ENCODE measurements around the gene NRG4. TPM values are rescaled to one million over a fixed set of nuclear protein-coding genes. Genes with fewer than 3 reads are reported as not detected.
"Not testable (repeated sequence)": the region's sequence is repeated elsewhere in the genome, so short reads cannot be mapped to it uniquely, and the experiment has no call there.

NRG4 gene, protein sequence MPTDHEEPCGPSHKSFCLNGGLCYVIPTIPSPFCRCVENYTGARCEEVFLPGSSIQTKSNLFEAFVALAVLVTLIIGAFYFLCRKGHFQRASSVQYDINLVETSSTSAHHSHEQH
- total RNA-seq = 3.2 TPM

DNA sequence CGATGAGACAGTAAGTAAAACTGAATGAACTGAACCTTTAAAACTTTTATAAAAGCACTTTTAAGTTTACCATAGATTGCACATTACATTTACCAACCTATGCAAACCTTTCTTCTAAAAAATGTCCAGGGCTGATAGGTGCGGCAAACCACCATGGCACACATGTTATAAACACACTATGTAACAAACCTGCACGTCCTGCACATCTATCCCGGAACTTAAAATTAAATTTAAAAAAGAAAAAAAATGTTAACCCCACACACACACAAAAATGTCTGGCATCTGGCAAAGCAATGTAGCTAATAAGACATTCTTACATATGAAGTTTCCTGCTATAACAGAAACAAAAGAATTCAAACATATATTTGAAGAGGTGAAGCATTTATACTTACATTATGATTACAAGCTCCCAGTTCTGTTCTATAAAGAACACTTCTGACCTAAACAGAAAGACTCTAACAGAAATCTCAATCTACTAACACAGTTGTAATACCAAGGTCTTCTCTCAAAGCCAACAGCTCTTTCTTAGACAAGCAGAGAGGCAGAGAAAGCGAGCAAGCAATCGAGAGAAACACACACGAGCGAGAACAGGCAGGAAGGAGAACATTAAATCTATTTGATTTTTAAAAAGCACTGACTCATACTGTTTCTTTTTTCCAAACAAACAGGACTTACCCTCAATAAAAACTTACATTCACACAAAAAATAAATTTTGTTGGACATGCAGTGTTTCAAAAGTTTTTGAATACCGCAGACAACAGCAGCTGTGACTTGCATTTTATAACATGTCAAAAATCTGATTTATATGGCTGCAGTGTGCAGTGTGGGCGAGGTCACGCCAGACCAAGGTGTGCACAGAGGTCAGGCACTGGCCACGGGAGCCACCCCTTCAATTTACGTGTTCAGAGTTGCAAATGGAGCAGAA, at the start of gene NRG4:
NRG4 (minus strand) TSS at position 798 of the 925 bp plus-strand sequence. CDS start 1,194 bp downstream, outside the sequence.
- DNase-seq (ENCODE audit: low spot score) = peak; percentile 49

DNA sequence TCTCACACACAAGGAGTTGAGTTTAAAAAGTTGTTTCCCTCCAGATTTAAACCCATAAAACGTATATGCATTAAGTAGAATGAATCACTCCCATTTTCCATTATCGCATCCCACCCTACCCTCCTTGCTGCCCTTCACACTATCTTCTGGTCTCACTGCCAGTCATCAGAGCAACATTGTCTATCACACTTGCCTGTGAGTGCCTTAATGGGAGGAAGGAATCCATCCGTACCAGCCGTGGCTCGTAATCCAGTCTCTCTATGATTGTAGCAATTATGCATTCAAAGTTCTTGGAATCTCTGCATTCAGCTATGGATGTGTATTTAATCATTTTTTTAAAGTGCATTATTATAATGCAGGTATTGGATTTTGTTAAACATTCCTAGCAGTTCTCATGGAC, 49.5 kb upstream of the NRG4 start:
- ATAC-seq = no peak
- DNase-seq (ENCODE audit: low spot score) = no peak

More for the DNA sequence above, at the start of gene NRG4:
- peak; percentile 82 for ATAC-seq

DNA sequence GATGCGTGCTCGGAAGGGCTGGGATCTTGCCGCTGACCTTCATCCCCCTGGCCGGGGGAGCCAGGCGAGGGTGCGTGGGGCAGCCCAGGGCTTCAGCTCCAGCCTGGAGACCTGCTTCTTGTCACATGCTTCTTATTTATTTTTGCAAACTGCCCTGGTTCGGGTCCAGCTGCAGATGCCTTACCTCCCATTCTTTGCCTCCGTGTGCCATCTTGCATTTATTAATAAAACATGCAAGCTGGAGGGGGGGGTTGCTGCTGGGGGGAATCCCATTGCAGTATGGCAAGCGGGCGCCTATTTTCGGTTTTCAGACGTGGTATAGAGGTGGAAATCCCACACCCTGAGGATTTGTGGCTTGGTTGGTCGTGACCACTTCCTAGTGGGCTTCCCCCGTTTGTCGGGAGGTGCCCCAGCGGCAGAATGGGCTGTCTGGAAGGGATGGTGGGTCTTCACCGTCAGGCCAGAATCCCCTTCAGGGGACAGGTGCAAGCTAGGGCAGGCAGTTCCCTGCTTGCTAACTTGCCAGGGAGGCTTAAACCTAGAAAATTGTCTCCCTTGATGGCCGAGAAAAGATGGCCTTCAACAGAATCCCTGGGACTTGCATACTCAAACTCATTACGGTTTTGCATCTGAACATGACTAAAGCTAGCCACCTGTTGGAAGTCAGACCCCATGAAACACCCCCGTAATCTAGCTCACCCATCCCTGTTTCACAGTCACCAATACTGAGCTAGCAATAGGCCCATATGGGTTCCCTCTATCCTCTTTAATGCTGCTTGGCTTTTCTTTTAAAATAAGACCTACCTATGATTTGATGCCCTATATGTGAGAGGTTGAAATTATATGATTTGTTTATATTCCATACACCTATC, 48.1 kb upstream of the NRG4 start:
- ATAC-seq (peak; percentile 24), DNase-seq (ENCODE audit: low spot score) (no peak)

DNA sequence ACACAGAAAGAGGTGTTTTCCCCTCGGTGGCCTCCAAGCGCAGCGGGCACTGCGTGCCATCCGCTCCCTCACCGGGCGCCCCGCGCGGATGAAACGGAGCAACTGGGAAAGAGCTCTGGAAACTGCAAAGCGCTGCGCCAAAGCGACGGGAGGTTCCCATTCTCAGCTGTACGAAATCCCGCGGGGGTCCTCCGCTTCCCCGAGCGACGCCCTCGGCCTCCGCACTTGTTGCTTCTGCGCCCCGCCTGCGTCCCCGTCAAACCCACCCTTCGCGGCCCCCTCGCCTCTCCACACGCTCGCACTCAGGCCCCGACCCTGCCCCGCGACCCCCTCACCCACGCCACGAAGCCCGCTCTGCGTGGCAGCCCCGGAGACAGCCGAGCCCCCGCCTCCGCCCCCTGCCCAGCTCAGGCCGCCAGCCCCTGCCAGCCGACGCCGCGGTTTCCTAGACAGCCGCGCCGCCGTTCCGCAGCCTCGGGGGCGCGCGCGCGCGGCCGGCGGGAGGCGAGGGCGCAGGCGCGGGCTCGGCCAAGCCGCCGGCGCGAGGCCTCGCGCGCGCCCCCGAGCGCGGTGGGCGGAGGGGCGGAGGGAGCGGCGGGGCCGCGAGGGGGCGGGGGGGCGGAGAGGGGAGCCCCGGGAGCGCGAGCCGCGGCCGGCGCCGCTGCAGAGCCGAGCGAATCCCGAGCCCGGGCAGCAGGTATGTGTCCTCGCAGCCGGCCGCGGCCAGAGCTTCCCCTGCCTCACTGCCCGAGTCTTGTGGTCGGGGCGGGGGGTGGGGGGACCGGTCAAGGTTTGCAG, 47.3 kb upstream of the NRG4 start, which contains the start of gene TMEM266:
TMEM266 (plus strand) TSS at position 666 of the 798 bp plus-strand sequence. CDS start 74,279 bp downstream, outside the sequence.
- DNase-seq (ENCODE audit: low spot score) = no peak
- ATAC-seq = peak; percentile 80

DNA sequence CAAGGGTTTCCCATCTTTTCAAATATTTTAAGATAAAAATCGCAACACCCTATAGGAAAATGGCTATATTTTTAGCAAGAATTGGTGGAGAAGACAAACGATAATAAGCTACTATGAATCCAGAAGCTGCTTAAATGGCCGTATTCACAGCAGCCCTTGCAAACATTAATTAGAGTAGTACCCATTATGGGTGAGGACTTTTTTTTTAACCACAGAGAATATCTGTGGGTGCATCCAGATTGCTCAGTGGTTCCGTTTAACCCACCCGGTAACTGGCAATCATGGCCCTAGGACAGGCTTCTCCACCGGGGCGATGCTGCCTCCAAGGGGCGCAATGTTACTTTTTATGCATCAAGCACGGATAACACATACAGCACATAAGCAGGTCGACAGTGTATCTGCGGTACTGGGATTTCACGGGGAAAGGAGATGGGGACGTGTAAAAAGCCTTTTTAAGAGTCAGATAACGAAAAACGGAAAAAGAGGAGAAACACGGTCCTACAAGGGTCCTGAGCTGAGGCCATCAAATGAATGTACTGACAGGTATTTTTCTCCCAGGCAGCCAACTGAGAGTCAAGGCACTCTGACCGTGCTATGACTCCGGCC, 46.6 kb upstream of the NRG4 start:
- ATAC-seq (peak; percentile 38), DNase-seq (ENCODE audit: low spot score) (no peak)

DNA sequence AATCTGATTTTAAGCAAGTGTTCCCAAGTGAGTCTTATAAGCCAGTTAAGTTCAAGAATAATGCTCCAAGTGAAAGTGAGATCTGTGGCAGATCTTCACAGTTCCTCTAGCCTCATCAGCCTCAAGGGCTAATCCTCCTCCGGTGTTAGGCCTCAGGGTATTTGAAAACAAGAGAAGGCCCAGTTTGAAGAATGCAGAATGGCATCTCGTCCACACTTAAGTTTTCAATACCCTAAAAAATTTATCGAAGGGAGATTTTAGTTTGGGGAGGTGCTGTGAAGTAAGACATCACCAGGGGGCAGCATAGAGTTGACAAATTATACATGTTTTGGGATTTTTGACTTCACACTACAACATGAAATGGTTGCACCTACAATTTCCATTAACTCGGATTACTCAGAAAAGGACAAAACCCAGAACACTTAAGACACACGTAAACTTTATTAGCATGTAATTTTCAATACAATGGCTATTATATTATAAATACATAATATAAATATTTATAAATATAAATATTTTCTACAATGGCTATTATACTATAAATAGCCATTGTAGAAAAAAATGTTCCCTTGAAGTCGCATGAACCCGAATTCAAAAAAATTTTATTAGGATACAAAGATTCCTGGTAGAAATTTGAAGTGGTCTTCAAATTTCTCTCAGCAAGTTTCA, 45.2 kb upstream of the NRG4 start:
- DNase-seq (ENCODE audit: low spot score) (no peak), ATAC-seq (peak; percentile 69)

DNA sequence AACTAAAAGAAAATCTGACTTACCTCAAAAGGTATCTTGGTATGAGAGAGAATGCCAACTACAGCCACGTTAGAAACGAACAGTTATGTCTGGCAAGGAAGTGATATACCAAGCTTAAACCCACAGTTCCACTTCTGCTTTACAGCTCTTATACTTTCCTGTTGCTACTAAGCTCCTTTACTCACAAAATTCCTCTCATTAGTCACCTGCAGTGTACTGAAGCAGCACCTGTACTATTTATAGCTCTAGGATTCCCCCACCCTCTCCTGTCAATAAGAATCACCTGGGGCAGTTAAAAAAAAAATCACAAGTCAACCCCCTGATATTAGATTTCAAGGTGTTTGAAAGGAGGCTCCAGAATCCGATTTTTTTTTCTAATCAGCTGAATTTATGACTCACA, 44.7 kb upstream of the NRG4 start:
- ATAC-seq = no peak
- no peak for DNase-seq (ENCODE audit: low spot score)

DNA sequence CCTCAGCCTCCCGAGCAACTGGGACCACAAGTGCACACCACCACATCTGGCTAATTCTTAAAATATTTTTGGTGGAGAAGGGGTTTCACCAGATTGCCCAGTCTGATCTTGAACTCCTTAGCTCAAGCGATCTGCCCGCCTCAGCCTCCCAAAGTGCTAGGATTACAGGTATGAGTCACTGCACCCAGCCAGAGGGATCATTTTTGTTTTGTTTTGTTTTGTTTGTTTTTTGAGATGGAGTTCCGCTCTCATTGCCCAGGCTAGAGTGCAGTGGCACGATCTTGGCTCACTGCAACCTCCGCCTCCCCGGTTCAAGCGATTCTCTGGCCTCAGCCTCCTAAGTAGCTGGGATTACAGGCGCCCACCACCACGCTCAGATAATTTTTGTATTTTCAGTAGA, 42.0 kb upstream of the NRG4 start:
- not testable (repeated sequence) for ATAC-seq

DNA sequence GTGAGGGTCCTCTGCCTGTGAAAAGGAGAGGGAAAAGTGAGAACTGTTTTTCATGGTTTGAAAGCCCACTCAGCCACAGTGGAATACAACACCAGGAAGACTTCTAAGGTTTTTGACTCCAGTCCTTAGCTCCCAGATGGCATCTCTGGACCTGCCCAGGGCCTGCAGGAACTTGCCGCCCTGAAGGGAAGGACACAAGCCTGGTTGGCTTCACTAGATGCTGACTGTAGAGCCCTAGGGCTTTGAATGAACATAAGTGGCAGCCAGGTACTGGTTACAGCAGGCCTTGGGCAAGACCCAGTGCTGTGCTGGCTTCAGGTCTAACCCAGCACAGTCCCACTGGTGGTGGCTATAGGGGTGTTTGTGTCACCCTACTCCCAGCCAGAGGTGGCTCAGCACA, 26.3 kb upstream of the NRG4 start:
- no peak for DNase-seq (ENCODE audit: low spot score)

More for the DNA sequence above, 42.0 kb upstream of the NRG4 start:
- DNase-seq (ENCODE audit: low spot score) = not testable (repeated sequence)

DNA sequence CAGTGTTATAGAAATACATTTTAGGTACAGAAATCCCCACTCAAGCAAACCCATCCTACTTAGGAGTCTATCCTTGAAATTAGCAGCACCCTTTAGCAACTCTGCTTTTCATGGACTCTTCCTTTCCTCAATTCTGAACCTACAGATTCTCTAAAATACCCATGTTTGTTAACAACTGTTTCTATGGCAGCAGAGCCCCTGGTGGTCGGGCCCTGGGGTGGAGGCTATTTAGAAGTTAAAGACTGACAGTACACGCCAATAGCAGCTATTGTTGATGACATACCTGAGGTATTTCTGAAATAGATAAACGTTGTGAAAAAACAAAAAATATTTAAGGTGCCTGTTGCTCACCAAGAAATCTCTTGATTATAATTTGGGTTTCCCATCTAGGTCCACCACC, 23.4 kb upstream of the NRG4 start:
- DNase-seq (ENCODE audit: low spot score) = no peak
- no peak for ATAC-seq

More for the DNA sequence above, 26.3 kb upstream of the NRG4 start:
- no peak for ATAC-seq

DNA sequence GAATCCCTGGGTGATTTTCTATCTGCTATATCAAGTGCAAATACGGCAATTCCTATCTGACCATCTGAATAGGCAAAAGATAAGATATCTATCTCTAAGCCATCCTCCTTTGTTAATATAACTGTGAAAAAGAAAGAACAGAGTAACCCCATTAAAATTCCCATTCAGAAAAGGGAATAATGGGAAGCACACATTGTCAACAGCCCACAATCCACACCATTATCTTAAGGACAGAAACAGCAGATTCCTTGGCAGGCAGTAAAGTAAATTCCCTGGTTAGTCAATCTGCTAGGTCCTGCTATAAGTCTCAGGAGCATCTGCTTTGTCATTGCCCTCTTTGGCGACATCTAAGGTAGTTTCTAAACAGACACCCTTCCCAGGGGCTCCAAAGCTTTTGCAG, 21.9 kb upstream of the NRG4 start:
- DNase-seq (ENCODE audit: low spot score) (no peak), ATAC-seq (no peak)

DNA sequence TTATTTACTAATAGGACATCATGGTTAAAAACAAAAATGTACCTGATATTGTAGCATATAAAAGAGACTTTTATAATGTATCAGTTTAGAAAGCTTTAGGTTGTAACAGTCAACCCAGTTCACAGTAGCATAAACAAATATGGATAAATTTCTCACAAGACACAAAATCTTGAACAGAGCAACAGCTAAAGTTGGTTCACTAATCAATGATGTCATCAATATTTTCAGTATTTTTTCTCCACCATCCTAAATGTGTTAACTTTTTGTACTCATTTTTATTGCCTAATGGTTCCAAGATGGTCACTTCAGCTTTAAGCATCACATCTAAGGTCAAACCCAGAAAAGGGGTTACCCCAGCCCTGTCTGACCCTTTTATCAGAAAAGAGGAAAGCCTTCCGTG, 21.2 kb upstream of the NRG4 start:
- no peak for DNase-seq (ENCODE audit: low spot score)
- no peak for ATAC-seq

DNA sequence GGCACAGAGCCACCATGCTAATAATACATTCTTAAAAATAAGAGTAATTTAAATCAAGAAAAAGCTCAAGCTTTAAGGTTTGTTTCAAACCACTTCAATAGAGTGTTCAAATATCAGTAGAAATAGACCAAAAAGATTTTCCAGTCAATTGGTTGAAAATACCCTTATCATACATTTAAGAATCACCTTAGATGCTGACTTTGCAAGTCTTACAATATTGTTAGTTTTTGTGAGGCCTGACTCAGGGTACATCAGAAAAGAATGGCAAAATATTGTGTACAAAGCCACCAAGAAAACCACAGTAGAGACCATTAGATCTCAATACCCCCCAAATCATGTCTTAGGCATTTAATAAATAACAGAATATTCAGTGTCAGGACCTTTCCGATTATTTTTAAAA, 19.8 kb upstream of the NRG4 start:
- DNase-seq (ENCODE audit: low spot score) = no peak
- ATAC-seq = no peak

DNA sequence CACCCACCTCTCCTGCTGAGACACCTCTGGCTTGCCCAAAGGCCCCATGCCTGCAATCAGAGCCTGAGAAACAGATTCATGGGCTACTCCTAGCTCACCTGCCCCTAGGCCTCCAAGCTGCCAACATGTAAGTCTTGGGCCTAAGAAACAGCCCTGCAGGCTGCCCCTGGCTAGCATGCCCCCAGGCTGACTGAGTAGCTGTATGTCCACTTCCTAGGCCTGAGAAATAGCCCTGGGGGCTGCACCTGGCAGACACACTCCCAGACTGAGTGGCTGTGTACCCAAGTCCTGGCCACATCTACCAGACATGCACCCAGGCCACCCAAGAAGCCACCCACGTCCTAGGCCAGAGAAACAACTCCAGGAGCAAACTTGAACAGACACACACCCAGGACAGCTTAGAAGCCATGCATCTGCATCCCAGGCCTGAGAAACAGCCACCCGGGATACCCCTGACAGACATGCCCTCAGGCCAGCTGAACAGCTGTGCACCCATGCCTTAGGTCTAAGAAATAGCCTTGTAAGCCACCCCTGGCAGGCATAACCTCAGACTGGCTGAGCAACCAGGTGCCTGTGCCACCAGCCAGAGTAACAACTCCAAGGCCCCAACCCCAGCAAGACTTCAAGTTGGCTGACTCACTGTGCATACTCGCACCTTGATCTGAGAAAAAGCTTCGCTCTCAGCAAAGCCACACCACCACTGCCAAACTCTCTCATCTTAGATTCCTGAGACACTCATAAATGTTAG, 12.0 kb upstream of the NRG4 start:
- ATAC-seq = no peak
- DNase-seq (ENCODE audit: low spot score) = no peak

DNA sequence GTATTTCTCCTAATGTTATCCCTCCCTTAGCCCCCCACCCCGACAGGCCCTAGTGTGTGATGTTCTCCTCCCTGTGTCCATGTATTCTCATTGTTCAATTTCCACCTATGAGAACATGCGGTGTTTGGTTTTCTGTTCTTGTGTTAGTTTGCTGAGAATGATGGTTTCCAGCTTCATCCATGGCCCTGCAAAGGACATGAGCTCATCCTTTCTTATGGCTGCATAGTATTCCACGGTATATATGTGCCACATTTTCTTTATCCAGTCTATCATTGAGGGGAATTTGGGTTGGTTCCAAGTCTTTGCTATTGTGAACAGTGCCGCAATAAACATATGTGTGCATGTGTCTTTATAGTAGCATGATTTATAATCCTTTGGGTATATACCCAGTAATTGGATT, 1.2 kb upstream of the NRG4 start:
- DNase-seq (ENCODE audit: low spot score); ATAC-seq: not testable (repeated sequence)

DNA sequence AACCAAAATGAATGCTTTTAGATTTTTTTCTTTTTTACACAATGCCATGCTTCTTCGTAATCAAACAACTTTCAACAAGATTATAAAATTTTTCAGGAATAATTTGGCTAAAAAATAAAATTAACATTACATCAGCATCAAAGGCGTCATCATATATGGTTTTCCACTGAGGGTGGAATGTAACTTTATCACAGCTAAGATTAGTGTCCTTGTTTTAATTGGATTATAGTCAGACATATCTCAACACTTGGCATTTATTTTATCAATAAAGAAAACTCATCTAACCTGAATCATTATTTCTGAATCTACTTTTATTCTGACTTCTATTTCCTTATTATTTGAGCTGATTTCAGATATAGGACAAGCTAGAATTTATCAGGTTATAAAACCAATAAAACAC, 1.6 kb downstream of the NRG4 start:
- DNase-seq (ENCODE audit: low spot score) (no peak), ATAC-seq (no peak)

DNA sequence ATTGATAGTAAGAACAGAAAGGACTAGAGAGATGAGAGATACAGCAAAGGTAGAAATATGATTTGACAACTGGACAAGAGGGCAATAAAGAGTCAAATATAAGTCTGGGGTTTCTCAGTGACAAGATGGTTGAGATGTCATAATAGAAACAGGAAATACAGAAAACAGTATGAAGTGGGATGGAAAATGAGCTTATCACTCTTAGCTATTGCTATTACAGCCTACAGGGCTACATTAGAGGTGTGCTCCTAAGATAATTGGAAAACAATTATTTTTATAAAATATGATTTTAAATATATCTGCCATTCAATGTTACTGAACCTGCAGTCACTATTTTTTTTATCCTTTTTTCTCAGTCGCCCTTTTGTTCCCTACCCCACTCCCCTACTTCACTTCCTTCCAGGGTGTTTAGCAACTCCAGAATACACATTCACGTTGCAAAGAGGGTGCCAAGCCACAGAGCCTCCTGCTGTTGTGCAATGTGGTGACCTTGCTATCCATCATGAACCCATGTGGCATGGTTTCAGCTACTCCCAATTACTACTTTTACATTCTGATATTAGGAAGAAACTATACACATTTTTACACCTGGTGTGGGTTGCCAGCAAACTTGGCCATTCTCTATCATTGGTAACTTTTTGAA, 6.0 kb downstream of the NRG4 start:
- ATAC-seq = peak; percentile 92
- DNase-seq (ENCODE audit: low spot score) = peak; percentile 67

DNA sequence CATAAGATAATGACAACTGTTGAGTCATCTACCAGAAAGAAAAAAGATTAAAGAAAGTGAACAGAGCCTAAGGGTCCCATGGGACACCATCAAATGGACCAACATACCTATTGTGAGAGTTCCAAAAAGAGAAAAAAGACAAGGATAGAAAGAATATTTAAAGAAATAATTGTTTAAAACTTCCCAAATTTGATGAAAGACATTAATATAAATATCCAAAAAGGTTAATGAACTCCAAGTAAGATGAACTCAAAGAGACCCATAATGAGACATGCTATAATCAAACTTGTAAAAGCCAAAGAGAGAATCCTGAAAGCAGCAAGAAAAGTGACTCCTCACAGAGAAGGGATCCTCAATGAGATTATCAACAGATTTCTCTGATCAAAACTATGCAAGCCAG, 8.9 kb downstream of the NRG4 start:
- DNase-seq (ENCODE audit: low spot score) = no peak
- no peak for ATAC-seq

Data from left lobe of liver (tissue), 2 donors.